NCI-H1092 treated with DMSO at 0.1 percent for 48 hours (cell line): ENCODE measurements around the gene ITPA.
"Not testable (repeated sequence)": the region's sequence is repeated elsewhere in the genome, so short reads cannot be mapped to it uniquely, and the experiment has no call there.

Source experiments
- DNase-seq: peaks from one replicate; lab custom pipeline; 2025; lab: John Stamatoyannopoulos, UW

Gene ITPA

DNA sequence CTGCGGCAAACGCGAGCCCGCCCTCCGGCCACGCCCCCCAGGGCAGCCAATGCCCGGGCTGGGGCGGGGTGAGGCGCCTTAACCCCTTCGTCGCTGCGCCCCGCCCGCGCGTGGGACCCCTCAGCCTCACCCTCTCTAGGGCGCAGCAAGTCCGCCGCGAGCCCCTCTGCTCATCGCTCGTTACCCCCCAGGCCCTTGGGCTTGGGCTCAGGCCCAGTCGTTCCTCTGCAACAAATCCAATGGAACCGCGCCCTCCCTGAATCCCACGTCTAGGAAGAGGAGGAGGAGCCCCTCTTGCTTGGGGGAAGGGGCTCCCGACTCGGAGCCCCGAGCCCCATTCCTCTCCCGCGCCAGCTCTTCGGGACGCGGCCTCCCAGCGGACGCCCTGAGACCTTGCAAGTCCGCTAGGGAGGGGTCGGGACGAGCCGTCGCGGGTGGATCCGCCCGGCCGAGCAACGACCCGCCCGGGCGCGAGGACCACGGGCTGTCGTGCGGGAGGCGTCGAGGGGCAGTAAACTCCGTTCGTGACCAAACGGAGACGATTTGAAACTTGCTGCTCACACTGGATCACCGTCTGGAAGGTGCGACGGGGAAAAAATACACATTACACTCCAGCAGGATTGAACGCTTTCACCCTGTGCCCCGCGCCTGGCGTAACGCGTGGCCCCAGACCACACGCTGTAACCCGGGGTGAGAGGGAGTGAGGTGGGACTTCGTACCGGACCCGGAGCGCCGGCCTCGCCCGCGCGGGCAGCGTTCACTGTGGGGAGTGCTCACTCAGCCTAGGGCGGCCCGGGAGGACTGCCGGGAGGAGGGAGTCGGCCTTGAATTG, 35.5 kb upstream of the ITPA start:
- DNase-seq: peak; percentile 70

DNA sequence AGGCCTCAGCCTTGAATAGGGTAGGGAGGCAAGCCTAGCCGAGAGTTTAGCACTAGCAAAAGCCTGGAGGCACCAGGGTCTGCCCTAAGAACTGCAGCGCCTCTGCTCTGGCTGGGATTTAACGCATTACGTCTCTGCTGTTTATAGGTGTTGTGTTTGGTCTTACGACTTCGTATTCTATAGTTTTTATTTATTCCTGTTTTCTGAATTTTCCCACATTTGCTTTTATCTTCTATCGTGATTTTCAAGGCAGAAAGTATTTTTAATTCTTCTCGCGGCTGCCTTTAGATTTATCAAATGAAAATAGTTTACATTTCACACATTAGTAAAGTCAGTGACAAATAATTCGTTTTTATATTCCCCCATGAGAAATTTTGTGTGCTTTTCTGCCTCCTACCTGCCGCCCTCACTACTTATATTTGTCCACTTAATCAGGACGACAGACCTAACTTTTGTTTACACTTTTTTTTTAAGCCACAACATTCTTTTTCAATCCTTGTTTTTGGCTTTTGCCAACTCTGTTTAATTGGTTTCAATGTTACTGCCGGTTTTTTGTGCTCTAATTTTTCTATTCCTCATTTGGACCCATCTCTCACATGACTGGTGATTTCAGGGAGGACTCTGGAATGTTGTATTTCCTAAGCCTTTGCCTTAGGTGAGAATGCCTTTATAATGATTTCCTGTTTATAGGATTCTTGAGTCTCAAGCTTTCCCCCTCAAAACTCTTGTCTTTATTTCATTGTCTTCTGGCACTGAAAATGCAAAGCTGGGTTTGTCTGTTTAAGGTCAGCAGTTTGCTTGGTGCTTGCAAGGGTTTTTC, 34.6 kb upstream of the ITPA start:
- peak; percentile 29 for DNase-seq

DNA sequence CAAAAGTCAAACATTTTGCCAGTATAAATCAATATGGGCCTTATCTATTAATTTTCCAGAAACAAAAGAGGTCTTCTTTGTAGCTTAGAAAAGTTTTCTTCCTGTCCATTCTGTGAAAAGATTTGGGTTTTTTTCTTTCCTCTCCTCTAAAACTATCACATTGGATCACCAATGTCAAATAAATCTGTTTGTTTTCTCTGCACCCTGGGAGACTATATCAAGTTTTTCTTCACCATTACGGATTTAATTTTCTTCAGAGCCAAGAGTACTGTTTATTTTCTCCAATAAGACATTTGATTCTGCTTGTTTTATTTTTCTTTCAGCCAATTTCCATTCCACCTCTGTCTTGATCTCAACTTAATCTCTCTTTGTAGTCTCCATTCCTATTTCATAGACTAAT, 34.0 kb upstream of the ITPA start:
- DNase-seq: no peak

DNA sequence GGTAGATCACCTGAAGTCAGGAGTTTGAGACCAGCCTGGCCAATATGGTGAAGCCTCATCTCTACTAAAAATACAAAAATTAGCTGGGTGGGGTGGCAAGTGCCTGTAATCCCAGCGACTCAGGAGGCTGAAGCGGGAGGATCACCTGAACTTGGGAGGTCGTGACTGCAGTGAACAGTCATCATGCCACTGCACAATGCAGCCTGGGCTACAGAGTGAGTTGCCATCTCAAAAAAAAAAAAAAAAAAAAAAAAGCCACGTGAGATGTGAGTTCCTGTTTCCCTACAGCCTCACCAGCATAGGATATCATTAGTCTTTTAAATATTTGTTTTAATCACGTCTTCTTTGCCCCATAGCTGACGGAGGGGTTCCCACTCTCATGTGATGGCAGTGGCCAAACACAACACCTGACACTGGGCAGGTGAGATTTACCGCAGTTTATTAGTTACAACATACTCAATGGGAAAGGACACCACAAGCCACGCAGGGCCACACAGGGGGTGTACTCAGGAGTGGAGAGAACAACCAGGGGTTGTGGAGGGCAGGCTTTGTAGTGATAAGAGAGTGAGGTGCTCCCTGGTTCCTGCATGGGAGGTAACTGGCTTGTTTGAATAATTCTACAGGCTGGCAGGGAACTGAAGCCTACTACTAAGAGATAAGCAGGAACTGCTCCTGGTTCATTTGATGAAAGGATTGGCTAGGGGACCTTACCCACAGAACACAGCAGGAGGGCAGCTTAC, 31.4 kb upstream of the ITPA start:
- DNase-seq: no peak

DNA sequence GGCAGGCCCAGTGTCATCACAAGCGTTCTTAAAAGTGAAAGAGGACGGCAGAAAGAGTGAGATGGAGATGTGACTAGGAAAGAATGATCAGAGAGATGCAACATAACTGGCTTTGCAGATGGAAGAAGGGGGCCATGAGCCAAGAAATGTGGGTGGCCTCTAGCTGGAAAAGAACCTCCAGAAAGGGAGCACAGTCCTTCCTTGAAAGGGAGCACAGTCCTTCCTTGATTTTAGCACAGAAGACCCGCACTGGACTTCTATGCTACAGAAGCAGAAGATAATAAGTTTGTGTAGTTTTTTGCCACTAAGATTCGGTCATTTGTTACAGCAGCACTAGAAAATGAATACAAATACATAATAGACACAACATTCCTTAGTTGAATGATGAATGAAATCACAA, 29.0 kb upstream of the ITPA start:
- no peak for DNase-seq

DNA sequence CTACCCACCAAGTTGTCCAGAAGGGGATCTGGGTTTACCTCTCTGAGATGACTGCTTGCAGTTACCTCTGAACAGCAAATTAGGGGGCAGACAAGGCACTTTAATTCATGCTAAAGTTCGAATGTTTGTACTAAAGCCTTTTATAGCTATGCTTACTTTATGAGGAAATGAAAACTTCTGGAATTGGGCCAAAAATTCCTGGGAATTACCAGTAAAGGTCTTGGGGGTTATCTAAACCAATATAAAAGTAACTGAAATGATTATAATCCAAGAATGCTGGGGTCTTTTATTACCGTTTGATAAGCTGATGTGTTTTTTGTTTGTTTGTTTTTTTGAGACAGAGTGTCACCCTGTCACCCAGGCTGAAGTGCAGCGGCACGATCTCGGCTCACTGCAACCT, 28.0 kb upstream of the ITPA start:
- no peak for DNase-seq

DNA sequence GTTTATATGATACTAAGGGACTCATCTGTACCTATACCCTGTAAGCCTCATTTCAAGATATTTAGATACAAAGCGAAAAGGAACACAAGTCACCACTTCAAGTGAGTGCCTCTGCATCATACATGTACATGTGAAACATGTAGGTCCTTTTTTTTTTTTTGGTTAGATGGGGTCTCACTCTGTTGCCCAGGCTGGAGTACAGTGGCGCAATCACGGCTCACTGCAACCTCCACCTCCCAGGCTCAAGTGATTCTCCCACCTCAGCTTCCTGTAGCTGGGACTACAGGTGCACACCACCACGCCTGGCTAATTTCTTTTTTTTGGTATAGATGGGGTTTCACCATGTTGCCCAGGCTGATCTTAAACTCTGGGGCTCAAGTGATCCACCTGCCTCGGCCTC, 26.9 kb upstream of the ITPA start:
- DNase-seq: not testable (repeated sequence)

DNA sequence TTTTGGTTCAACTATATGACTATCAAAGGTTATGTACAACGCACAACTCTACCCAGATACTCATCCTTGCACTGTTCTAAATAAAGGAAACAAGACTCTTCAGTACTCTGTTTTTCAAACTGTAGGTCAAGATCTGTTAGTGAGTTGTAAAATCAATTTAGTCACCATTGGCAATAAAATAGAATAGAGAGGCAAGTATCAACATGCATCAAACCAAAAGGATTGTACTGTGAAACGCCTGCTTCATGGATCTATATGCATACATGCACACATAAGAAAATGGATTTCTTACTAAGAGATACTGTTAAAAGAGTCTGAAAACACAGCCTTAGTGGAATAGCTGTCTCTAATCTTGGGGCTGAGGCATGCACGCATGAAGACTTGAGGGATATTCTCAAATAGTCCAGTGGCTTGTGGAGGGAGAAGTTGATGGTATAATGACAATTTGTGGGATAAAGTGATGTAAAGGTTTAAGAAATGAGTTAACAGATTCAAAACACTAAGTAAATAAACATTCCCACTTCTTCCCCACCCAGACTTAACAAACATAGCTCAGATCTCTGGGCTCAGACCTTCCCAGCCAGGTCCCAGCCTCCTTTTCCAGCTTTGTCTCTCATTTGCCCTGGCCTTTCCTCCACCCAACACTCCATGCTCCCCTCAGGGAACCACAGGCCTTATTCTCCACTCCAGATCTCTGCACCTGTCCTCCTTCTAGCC, 25.2 kb upstream of the ITPA start:
- no peak for DNase-seq

DNA sequence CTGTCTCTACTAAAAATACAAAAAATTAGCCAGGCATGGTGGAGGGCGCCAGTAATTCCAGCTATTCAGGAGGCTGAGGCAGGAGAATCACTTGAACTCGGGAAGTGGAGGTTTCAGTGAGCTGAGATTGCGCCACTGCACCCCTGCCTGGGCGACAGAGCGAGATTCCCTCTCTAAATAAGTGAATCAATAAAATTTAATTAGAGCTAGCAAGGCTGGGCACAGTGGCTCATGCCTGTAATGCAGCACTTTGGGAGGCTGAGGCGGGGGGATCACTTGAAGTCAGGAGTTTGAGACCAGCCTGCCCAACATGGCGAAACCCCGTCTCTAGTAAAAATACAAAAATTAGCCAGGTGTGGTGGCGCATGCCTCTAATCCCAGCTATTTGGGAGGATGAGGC, 21.4 kb upstream of the ITPA start:
- DNase-seq: not testable (repeated sequence)

DNA sequence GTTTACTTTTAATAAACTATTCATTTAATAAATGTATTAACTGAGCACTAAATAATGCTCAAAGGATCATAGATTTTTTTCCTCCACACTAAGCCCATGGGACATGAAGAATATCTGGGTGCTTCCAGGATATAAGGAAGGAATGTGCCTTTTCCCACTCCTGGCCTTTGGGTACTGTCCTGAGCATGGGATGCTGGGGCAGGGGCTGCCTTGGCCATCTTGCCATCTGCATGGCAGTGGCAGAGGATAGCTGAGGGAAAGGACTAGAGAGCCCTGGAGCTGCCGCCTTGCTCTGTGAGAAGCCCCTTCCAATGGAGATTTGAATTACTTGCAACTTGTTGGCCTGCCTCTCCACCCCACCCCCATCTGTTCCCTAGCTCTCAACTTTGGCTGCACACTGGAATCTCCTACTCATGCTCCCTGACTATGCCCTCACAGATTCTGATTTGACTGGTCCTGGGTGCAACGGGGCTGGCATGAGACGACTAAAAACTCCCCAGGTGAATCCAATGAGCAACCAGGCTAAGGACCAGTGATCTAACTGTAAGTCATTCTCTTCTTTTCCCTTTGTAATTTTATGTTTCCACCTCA, 20.4 kb upstream of the ITPA start:
- no peak for DNase-seq

DNA sequence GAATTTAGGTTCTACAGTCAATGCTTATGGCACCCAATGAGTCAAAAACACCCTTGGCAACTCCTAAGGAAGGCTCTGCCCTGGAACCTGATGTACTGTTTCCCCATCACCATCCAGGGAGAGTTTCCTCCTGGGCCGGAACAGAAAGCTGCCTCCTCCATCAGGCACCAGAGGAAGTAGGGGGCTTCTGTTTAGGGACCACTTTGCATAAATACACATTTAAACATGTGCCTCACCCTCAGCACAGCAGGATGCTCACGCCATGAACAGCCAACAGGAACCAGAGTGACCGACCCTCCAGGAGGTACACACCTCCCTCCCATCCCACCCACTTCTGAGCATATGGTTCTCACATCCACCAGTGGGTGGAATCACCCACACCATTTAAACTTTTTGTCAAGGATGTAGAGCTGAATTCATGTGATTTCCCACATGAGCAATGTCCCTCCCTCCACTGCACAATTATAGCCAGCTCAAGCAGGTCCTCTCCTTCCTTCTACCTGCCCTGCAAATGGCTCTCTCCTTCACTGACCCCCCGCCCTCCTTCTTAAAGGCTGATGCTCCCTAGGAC, 19.7 kb upstream of the ITPA start:
- DNase-seq: no peak

DNA sequence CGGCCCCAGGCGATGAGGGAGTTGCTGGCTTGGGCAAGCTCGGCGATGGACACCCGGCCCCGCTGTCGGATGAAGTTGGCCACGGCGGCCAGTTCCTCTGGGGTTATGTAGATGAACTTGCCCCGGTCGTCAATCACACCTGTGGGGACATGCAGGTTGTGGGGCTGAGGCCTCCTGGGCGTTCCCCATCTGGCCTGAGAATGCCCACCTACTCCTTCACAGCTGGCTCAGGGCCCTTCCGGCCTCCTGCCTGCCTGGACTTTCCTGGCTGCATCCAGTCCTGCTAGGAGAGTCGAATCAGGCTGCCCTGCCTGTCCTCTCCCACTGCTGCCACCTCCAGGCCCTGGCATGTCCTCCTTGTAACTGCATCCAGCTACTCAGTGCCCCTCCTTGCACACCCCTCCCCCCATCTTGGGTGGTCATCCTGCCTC, 18.6 kb upstream of the ITPA start:
- no peak for DNase-seq

DNA sequence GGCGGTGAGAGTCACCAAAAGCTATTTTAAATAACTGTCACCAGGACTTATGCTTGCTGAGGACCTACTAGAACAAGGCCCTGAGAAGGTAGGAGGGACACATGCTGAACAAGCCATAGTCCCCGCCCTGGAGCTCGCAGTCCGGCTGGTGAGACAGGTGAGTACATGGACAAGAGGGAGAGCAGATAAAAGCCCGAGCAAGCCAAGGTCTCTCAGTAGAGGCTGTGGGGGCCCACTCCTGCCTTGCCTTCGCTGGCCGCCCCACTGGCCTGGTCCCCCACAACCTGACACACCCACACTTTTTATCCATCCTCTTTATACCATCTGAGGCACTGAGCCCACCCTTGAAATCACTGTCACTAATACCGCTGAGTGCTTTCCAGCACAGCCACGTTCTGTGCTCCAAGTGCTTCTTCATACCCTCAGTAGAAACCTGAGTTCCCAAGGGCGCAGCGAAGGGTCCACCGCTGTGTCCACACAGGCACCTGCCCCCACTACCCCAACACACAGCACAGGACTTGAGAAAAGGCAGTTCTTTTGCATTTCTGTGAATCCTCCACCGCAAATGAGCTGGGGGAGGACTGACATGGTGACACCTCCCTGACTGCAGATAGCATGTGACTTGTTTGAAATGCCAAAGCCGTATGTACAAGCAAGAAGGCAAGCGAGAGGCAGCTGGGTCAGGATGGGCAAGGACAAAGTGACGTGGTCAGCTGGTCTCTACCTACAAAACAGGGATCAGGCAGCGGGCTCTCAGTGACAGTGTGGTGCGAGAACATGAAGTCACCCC, 16.9 kb upstream of the ITPA start:
- no peak for DNase-seq

DNA sequence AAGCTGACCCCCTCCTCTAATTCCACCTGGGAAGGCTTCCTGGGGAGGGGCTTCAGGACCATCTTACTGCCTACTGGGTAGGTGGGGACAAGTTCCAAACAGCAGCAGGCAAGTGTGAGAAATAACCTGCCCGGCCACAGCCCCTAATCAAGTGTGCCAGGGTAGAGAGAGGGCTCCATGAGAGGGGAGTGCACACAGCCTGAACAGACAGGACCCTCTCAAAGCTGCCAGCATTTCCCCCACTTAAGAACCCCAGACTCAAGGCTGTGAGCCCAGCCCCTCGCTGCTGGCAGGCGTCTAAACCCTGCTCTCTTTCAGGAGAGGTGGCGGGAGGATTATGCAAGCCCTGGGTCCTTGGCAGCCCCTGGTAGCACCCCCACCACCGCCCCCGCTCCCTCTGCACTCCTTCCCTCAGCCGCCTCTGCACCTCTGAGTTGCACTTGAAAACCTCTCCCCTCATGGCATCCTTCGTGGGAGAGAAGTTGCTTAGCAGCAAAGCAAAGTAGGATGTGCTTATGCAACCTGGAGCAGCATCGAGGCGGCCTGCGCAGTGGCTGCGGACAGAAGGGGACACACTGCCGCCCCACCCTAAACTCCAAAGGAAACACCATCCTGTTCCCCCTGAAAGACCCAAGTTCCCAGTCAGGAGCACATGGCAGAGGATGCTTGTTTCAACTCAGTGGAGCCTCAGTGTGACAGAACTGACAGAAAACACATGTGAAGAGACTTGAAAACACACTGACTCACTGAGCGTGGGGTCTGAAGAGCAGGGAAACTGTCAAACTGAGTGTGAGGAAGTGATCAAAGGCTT, 15.3 kb upstream of the ITPA start:
- no peak for DNase-seq

DNA sequence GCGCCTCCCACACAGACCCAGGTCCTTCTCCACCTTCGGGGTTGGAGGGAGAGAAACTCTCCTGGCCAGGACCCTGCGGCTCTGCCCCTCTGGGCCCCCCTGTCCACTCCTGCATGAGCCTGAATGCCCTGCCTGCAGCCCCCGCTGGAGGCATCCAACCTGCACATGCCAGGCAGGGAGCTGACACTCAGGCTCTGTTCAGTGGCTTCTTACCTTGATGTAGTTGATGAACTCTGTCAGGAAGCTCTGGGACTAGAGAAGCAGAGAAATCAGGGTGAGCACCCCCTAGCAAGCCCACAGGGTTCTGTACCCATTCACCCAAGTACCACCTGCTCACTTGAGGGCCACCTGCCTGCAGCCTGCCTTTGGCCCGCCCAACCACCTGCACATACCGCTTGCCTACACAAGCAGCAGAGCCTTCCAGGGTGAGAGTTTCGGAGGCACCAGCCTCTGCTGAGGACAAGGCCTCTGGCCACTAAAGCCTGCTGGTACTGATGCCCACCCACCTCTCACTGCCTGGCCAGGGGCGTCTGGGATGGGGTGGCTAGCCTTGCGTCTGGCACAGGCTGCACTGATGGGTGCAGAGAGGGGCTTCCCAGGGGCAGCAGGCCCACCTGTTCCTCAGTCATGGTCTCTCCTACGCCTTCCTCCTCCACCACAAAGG, 14.5 kb upstream of the ITPA start:
- DNase-seq: peak; percentile 11

DNA sequence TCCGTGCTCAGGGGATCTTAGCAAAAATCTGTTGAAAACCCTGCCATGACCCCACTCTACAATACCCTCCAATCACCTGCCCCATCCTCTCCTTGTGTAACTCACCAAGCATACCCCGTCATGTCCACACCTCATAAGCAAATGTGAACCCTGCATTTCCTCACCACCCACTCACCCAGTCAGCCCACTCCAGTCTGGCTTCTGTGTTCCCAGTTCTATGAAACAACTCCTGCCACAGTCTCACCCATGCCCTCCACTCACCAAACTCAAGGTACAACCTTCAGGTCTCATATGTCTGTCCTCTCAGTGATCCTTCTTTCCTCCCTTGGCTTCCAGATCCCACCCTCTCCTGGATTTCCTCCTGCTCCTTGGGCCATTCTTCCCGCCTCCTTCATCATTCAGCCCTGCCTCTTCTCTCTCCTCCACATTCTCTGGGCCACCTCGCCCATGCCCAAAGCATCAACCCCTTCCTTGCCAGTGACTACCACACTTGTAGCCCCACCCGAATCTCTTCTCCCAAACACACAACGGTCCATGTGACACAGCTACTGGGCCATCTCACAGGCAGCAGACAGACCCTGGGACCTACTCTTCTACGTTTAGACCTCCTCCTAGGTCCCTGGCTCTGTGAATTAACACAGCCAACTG, 13.6 kb upstream of the ITPA start:
- no peak for DNase-seq

DNA sequence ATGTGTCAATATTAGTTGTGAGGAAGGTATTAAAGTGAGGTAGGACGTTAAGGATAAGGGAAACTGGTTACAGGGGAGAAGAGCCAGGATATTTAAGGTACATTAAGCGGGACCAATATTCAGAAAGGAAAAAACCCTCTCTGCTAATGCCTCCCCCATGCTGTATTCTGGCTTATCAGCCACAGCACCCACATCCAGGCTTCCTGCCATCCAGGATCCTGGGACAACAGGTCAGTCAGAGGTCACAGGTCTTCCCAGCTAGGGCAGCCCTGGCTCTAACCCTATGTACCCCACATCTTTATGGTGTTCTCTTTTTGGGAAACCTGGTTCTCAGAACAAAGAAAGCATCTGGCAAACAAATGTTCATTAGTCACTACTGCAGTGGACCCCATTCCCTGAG, 10.1 kb upstream of the ITPA start:
- no peak for DNase-seq

DNA sequence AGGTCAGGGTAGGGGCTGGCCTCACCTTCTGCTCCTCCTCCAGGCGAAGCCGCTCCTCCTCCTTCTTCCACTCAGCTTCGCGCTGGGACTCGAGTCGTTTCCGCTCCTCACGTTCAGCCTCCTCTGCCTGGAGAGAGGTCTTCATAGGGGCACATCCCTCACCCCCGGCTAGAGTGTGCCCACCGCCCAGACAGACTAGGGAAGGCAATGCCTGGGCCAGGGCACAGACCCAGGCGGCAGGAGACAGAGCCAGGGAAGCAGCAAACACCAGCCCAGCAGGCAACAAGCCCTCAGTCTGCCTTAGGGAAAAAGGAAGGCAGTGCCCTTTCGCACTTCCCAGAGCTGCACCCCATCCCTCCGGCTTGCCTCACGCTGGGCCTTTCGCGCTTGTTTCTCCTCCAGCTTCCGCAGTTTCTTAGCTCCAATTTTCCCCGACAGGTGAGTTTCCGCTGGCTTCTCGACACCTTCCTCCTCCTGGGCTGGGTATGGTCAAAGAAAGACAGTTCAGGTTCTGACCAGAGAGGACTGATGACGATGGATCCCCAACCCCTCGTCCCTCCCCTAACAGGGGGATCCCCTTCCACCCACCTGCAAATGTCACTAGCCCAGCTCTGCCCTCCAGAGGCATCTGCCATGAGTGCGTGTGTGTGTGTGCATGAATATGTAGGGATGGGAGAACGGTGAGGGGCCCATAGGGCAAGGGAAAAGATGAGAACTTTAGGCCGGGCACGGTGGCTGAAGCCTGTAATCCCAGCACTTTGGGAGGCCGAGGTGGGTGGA, 9.1 kb upstream of the ITPA start:
- DNase-seq: no peak
